Measurements from ENCODE around the gene VCX3A. TPM values are rescaled to one million over a fixed set of nuclear protein-coding genes. Genes with fewer than 3 reads are reported as not detected.

The VCX3A gene
- total RNA-seq, 1 experiment from 2014 or later = 0.28 TPM

DNA sequence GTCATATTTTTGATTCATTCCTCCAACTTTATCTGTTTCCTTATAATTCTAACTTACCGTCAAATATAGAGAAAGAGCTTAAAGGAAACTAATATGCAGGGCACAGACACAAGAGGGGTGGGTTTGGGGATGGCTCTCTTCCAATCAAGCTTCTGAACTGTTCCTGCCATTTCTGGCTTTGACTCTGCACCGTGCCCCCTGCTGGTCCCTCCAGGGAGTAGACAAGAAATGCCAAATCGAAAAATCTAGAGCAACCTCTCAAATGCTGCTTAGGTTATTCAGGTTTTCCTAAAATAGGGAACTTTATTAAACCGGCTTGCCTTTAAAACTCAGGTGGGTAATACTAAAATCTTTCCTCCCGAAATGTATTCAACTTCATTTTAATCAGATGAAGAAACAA is 39.8 kb upstream of the VCX3A start:
- Histone ChIP-seq H2BK5ac (ENCODE audit: insufficient read length, low read length) (no peak overlapping the region), H3K27ac (ENCODE audit: insufficient read length, low read depth, low read length) (no peak overlapping the region), H3K14ac (ENCODE audit: insufficient read depth, low read length) (no peak overlapping the region), H2AK5ac (ENCODE audit: insufficient read length, low read length) (no peak overlapping the region), H2AFZ (ENCODE audit: low read length) (no peak overlapping the region), H3K56ac (ENCODE audit: insufficient read length, low read depth, low read length) (no peak overlapping the region), H4K5ac (ENCODE audit: insufficient read length, low read depth, low read length) (no peak overlapping the region), H3K79me1 (ENCODE audit: insufficient read depth, low read depth, low read length, poor library complexity, severe bottlenecking) (no peaks in the 10 kb centered on the region), H3T11ph (ENCODE audit: low read length) (no peak overlapping the region), H3K9me3 (ENCODE audit: control insufficient read depth, low read depth, low read length) (no peaks in the 10 kb centered on the region), H3K9ac (ENCODE audit: extremely low read depth, insufficient read length, low read length) (no peak overlapping the region), H3K27me3 (ENCODE audit: insufficient read depth, low read length) (no peaks in the 10 kb centered on the region), H2BK12ac (ENCODE audit: insufficient read length, low read depth, low read length) (no peak overlapping the region), H4K8ac (replicated peaks; ENCODE audit: insufficient read length, low read depth, low read length) (no peak overlapping the region), H4K91ac (ENCODE audit: insufficient read length, low read depth, low read length) (no peak overlapping the region), H3K4me1 (ENCODE audit: insufficient read depth, low read length) (no peaks in the 10 kb centered on the region), H3K79me2 (ENCODE audit: insufficient read depth, low read length) (no peaks in the 10 kb centered on the region), H3K23me2 (ENCODE audit: insufficient read length, low read depth, low read length, poor library complexity, severe bottlenecking) (no peaks in the 10 kb centered on the region), H3K18ac (ENCODE audit: insufficient read length, low read depth, low read length) (no peak overlapping the region), H3K23ac (ENCODE audit: insufficient read length, low read depth, low read length) (no peak overlapping the region), H2BK120ac (ENCODE audit: low read depth, low read length, poor library complexity, severe bottlenecking) (no peak overlapping the region), H4K20me1 (ENCODE audit: control insufficient read depth, insufficient read depth, insufficient read length) (no peaks in the 10 kb centered on the region), H2BK20ac (ENCODE audit: low read depth, low read length, poor library complexity, severe bottlenecking) (no peak overlapping the region), H3K4ac (ENCODE audit: low read depth, low read length) (no peak overlapping the region), H3K4me2 (ENCODE audit: insufficient read depth, insufficient read length, low read length) (no peak overlapping the region), H2BK15ac (ENCODE audit: low read depth, low read length) (no peak overlapping the region)
- H3K27ac Mint-ChIP-seq = peak overlapping the region in 1 of 3 experiments; percentile 23; a peak in 1 of 7 replicates
- DNase-seq = peak; percentile 33
- H3K9me3 Mint-ChIP-seq = no peaks in the 10 kb centered on the region
- no peaks in the 10 kb centered on the region; a peak in 2 of 7 replicates for H3K36me3 Mint-ChIP-seq (ENCODE audit: insufficient read depth in 1 of 3, low read depth in 3 of 3)
- no peak overlapping the region for H3K4me3 Mint-ChIP-seq
- WGBS (ENCODE audit: extremely low coverage, insufficient read length, low lambda C conversion rate) = no CpG with 5 or more reads among the region's 5 CpGs
- TF ChIP-seq, protein P1, sequence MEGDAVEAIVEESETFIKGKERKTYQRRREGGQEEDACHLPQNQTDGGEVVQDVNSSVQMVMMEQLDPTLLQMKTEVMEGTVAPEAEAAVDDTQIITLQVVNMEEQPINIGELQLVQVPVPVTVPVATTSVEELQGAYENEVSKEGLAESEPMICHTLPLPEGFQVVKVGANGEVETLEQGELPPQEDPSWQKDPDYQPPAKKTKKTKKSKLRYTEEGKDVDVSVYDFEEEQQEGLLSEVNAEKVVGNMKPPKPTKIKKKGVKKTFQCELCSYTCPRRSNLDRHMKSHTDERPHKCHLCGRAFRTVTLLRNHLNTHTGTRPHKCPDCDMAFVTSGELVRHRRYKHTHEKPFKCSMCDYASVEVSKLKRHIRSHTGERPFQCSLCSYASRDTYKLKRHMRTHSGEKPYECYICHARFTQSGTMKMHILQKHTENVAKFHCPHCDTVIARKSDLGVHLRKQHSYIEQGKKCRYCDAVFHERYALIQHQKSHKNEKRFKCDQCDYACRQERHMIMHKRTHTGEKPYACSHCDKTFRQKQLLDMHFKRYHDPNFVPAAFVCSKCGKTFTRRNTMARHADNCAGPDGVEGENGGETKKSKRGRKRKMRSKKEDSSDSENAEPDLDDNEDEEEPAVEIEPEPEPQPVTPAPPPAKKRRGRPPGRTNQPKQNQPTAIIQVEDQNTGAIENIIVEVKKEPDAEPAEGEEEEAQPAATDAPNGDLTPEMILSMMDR (conservative IDR thresholded peaks at IDR 0.05) = peak; percentile 67
- peaks cover 6 to 13% of the 10 kb centered on the region in 2 experiments; a peak in 3 of 4 replicates for H3K4me1 Mint-ChIP-seq
- H3K27me3 Mint-ChIP-seq (ENCODE audit: low read depth) = no peaks in the 10 kb centered on the region

All from H9 (cell line).